ENCODE measurements around the gene RNASE7.

RNASE7 gene

DNA sequence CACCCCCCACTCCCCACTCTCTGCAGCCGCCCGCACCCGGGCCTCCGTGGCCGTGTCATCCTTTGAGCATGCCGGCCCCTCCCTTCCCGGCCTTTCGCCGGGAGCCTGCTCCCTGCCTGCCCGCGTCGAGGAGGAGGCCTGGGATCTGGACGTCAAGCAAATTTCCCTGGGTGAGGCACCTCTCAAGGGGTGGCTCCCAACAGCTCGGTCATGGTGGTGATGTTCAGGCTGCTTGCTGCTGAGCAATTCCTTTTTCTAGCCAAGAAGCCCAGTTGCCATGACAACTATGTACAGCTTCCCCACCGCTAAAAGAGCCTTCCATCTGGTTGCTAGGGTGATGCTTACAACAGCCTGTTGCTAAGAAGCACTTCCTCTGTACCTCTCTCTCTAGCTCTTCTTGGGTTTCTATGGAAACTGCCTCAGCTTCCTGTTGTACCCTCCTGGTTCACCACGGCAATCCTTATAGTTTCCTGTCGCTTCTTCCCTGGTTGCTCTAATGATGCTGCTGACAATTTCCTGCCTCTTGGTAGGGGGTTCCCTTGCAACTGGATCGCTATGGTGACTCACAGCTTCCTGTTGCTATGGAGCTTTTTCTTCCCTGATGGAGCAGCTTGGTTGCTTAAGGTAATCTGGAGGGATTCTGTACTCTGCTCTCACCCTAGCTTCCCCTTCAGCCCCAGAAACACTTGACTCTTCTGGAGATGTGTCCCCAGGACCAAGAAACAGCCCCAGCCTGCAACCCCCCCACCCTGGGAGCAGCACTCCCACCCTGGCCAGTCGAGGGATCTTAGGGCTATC is 45.3 kb downstream of the RNASE7 start:
- POLR2A ChIA-PET = no interaction called here
- TF ChIP-seq, protein P1, sequence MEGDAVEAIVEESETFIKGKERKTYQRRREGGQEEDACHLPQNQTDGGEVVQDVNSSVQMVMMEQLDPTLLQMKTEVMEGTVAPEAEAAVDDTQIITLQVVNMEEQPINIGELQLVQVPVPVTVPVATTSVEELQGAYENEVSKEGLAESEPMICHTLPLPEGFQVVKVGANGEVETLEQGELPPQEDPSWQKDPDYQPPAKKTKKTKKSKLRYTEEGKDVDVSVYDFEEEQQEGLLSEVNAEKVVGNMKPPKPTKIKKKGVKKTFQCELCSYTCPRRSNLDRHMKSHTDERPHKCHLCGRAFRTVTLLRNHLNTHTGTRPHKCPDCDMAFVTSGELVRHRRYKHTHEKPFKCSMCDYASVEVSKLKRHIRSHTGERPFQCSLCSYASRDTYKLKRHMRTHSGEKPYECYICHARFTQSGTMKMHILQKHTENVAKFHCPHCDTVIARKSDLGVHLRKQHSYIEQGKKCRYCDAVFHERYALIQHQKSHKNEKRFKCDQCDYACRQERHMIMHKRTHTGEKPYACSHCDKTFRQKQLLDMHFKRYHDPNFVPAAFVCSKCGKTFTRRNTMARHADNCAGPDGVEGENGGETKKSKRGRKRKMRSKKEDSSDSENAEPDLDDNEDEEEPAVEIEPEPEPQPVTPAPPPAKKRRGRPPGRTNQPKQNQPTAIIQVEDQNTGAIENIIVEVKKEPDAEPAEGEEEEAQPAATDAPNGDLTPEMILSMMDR (IDR thresholded peaks at IDR 0.05; ENCODE audit: control extremely low read depth, extremely low read depth, low read depth, missing control alignments) = no peak
- no peak for DNase-seq (ENCODE audit: extremely low spot score)
- CTCF ChIA-PET = interaction anchor here (1.1 to 5.7 kb wide), 8 partner anchors 10 to 90 kb away, joined by 3 to 62 read pairs (median 6); partner anchors contain the start of genes ARHGEF40 and TMEM253

DNA sequence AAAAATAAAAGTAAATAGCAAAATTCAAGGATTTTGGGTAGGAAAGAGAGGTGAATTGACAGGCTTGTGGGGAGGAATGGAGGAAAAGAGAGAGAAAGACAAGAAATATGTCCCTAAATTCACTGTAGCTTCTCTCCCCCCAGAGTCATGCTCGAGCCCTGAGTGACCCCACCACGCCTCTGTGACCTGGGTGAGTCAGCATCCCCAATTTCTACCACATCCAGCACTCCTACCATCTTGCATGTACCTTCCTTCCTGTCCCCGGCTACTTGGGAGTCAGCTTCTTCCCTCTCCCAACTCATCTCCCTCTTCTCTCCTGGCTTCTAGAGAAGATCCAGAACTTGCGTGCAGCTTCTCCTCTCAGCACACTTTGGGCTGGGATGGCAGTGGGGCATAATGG is 46.5 kb downstream of the RNASE7 start:
- DNase-seq (ENCODE audit: extremely low spot score) = no peak
- ChIA-PET CTCF (interaction anchor here (0.8 to 5.7 kb wide), 9 partner anchors 10 to 468 kb away, joined by 3 to 62 read pairs (median 7); partner anchors contain the start of genes ARHGEF40 and TMEM253), POLR2A (no interaction called here)
- TF ChIP-seq, protein P1 (IDR thresholded peaks at IDR 0.05; ENCODE audit: control extremely low read depth, extremely low read depth, low read depth, missing control alignments) = no peak

- TF ChIP-seq, protein P1 (IDR thresholded peaks at IDR 0.05; ENCODE audit: control extremely low read depth, extremely low read depth, low read depth, missing control alignments) = no peak
- CTCF ChIA-PET = interaction anchor here (0.8 to 5.7 kb wide), 9 partner anchors 10 to 468 kb away, joined by 3 to 62 read pairs (median 7); partner anchors contain the start of genes ARHGEF40 and TMEM253
- DNase-seq (ENCODE audit: extremely low spot score) = no peak
- POLR2A ChIA-PET = no interaction called here
Observed at GRCh38 chr14:21089271-21089670, 47.1 kb downstream of the RNASE7 start.

- CTCF ChIA-PET = interaction anchor here (0.8 to 5.7 kb wide), 11 partner anchors 11 to 467 kb away, joined by 3 to 62 read pairs (median 6); partner anchors contain the start of genes ARHGEF40 and TMEM253
- TF ChIP-seq, protein P1 (IDR thresholded peaks at IDR 0.05; ENCODE audit: control extremely low read depth, extremely low read depth, low read depth, missing control alignments) = no peak
- no peak for DNase-seq (ENCODE audit: extremely low spot score)
- POLR2A ChIA-PET = no interaction called here
Observed at GRCh38 chr14:21089877-21090193, 47.7 kb downstream of the RNASE7 start.

DNA sequence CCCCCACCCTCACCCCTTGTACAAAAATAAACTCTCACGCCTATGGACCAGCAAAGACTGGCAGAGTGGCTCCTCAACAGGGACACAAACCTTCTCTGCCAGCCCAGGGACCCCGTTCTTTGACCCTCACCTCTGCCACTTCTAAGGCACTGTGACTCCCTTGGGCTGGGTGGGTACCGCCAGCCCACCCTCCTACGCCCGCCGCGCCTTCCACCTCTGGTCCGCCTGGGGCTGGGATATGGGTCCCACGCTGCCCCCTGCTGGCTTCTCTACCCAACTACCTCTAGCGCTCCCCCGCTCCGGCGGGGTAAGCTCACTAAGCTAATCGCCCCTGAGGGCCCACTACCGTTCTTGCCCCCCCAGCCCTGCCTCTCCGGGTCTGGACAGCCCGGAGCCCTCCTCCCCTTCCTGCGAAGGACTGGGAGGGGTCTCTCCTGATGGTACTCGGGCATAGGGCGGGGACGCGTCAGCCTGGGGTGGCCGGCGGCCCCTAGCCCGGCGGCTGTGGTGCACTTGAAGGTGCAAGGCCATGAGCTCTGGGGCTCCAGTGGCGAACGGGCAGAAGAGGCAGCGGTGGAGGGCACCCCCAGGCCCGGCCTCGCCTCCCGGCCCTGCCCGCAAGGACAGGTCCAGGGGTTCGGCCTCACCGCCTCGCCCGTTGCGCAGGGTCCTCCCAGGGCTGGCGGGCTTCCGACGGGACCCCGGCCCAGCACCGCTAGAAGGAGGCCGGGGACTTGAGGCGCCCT is 48.2 kb downstream of the RNASE7 start:
- TF ChIP-seq, protein P1 (IDR thresholded peaks at IDR 0.05; ENCODE audit: control extremely low read depth, extremely low read depth, low read depth, missing control alignments) = peak; percentile 38
- no peak for DNase-seq (ENCODE audit: extremely low spot score)
- ChIA-PET CTCF (interaction anchor here (0.8 to 5.7 kb wide), 9 partner anchors 10 to 79 kb away, joined by 3 to 62 read pairs (median 7); partner anchors contain the start of genes ARHGEF40 and TMEM253), POLR2A (no interaction called here)

DNA sequence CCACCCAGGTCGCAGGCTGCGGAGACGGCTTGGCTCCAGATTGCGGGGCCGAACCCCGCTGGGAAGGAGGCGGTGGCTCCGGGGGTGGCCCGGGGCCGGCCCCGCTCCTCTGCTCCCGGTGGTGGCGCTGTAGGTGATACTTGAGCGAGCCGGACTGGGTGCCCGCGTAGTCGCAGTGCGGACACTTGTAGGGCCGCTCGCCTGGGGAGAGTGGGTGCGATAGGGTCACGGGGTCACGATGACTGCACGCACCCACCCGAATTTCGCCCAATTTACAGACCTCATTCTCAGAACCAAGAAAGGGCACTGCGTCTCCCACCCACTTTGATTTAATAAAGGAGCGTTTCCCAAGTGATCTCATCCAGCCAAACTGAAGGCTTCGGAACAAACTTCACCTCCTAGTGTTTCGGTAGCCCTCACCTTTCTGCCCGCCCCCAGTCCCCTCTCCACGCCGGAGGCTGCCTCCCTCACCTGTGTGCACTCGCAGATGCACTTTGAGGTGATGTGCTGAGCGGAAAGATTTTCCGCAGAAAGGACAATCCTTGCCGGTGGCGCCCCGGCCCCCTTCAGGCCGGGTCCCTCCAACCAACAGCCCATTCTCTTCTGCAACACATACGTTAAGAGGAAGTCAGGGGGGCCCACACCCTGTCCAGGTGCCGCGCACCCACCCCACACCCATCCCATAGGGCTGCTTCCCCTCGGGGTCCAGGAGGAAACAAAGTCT is 48.9 kb downstream of the RNASE7 start:
- POLR2A ChIA-PET = no interaction called here

More for the DNA sequence above, 48.9 kb downstream of the RNASE7 start:
- CTCF ChIA-PET = interaction anchor here (0.8 to 7.8 kb wide), 20 partner anchors 9 to 436 kb away, joined by 3 to 228 read pairs (median 11); partner anchors contain the start of genes ARHGEF40, RNASE8 and TMEM253
- TF ChIP-seq, protein P1 (IDR thresholded peaks at IDR 0.05; ENCODE audit: control extremely low read depth, extremely low read depth, low read depth, missing control alignments) = no peak
- DNase-seq (ENCODE audit: extremely low spot score) = no peak
